ENCODE results near the gene RAMP1. TPM values are rescaled to one million over a fixed set of nuclear protein-coding genes. Genes with fewer than 3 reads are reported as not detected.

The RAMP1 gene
- total and polyA plus RNA-seq, 2 of the 4 experiments (the other 2 are of a cell fraction), result 15.8 to 77.1 TPM

GRCh38 chr2:237835372-237835771 lies 24.1 kb upstream of the RAMP1 start:
- no peak overlapping the region for H3K4me3 ChIP-seq (ENCODE audit: insufficient read depth, low read depth, low read length)
- no peak overlapping the region for H2BK120ac ChIP-seq (ENCODE audit: low read depth, low read length)
- TF ChIP-seq RCOR1 (IDR thresholded peaks at IDR 0.05; ENCODE audit: insufficient replicate concordance, low read length) (no peak), FOS (IDR thresholded peaks at IDR 0.05; ENCODE audit: low read depth, low read length) (no peak), MAFK (IDR thresholded peaks at IDR 0.05; ENCODE audit: low read depth, low read length) (no peak), RAD21 (IDR thresholded peaks at IDR 0.05; ENCODE audit: low read length) (no peak), MAZ (IDR thresholded peaks at IDR 0.05; ENCODE audit: borderline replicate concordance, low read depth, low read length) (no peak), SMC3 (IDR thresholded peaks at IDR 0.05; ENCODE audit: low read depth, low read length) (no peak)
- no peak overlapping the region for H3K27ac ChIP-seq (ENCODE audit: insufficient read depth, low read length)
- dilution Hi-C loops (cut with HindIII; ENCODE audit: low sequenced_read_pairs, unreplicated experiment) (no loop called here), intact Hi-C loops (cut with micrococcal nuclease) (no loop called here), in situ Hi-C loops (cut with MboI; ENCODE audit: low sequenced_read_pairs) (no loop called here)
- H3K36me3 ChIP-seq (ENCODE audit: control insufficient read depth, insufficient read depth, low read length), result no peaks in the 10 kb centered on the region
- no peak overlapping the region for H2BK15ac ChIP-seq (ENCODE audit: low read depth, low read length)
- no peak overlapping the region for H2AFZ ChIP-seq (replicated peaks; ENCODE audit: low read length, poor library complexity)
- H3K56ac ChIP-seq (ENCODE audit: extremely low read depth, insufficient read depth, low read length), result no peak overlapping the region
- H2AK9ac ChIP-seq (replicated peaks; ENCODE audit: low read depth, low read length, poor library complexity), result no peak overlapping the region
- no peak for ATAC-seq (ENCODE audit: low read depth)
- no peak overlapping the region for H3K4ac ChIP-seq (ENCODE audit: low read depth, low read length)
- WGBS, 2 experiments (ENCODE audit: extremely low coverage in 2 of 2, insufficient read length in 1 of 2), result 89% methylated on average over 3 of the region's 3 CpGs; no CpG with 5 or more reads in 1 of the 2 experiments
- no TSS peak for BruUV-seq (replicated peaks)
- no peak overlapping the region for H4K8ac ChIP-seq (ENCODE audit: low read depth in 2 of 2, low read length in 2 of 2)
- no peak overlapping the region for H2BK20ac ChIP-seq (ENCODE audit: low read depth, low read length)
- H3K4me2 ChIP-seq (ENCODE audit: low read depth, low read length), result no peak overlapping the region
- no peak overlapping the region for H3K23ac ChIP-seq (ENCODE audit: low read depth, low read length)
- no peak overlapping the region for H3K14ac ChIP-seq (replicated peaks; ENCODE audit: low read depth, low read length)
- H4K20me1 ChIP-seq (ENCODE audit: insufficient read depth, low read length), result no peaks in the 10 kb centered on the region
- H3K9me1 ChIP-seq (ENCODE audit: insufficient read depth, low read length), result no peaks in the 10 kb centered on the region
- H3K9ac ChIP-seq (ENCODE audit: low read depth, low read length), result no peak overlapping the region
- H4K5ac ChIP-seq (ENCODE audit: low read depth, low read length), result no peak overlapping the region
- no peak overlapping the region for H2AK5ac ChIP-seq (ENCODE audit: low read depth, low read length)
- H4K91ac ChIP-seq (ENCODE audit: insufficient read depth, low read depth, low read length), result no peak overlapping the region
- CTCF ChIA-PET, result no interaction called here
- POLR2A ChIA-PET (ENCODE audit: unreplicated experiment), result no interaction called here
- no peaks in the 10 kb centered on the region for H3K79me1 ChIP-seq (ENCODE audit: low read depth in 1 of 2, low read length in 2 of 2)
- H3K18ac ChIP-seq (ENCODE audit: low read depth, low read length), result no peak overlapping the region
- H2BK5ac ChIP-seq (ENCODE audit: low read depth, low read length, poor library complexity, severe bottlenecking), result no peak overlapping the region
- peaks cover 3% of the 10 kb centered on the region for H3K4me1 ChIP-seq (ENCODE audit: control insufficient read depth, insufficient read depth, low read length)
- peaks cover 3% of the 10 kb centered on the region for H3K27me3 ChIP-seq (ENCODE audit: control insufficient read depth, insufficient read depth, low read length)
- DNase-seq, result no peak
- H3K9me3 ChIP-seq (ENCODE audit: control insufficient read depth, insufficient read depth, low read length), result no peaks in the 10 kb centered on the region
